ENCODE measurements around the gene COL19A1. TPM values are rescaled to one million over a fixed set of nuclear protein-coding genes. Genes with fewer than 3 reads are reported as not detected.

COL19A1 gene
- total RNA-seq, 1 donor from 2014 or later: under 0.01 TPM

- H3K4me3 ChIP-seq (ENCODE audit: low read depth, low read length): no peak overlapping the region
- no peak for DNase-seq (ENCODE audit: low read depth)
- TF ChIP-seq CTCF (conservative IDR thresholded peaks at IDR 0.05; ENCODE audit: low read depth, low read length): no peak
Observed at GRCh38 chr6:70172252-70172651, 305.9 kb downstream of the COL19A1 start.

GRCh38 chr6:70175770-70176169, 309.4 kb downstream of the COL19A1 start:
- no peak overlapping the region for H3K4me3 ChIP-seq (ENCODE audit: low read depth, low read length)
- TF ChIP-seq CTCF (conservative IDR thresholded peaks at IDR 0.05; ENCODE audit: low read depth, low read length): no peak
- no peak for DNase-seq (ENCODE audit: low read depth)

- H3K4me3 ChIP-seq (ENCODE audit: low read depth, low read length): no peak overlapping the region
- TF ChIP-seq CTCF (conservative IDR thresholded peaks at IDR 0.05; ENCODE audit: low read depth, low read length): no peak
- DNase-seq (ENCODE audit: low read depth): no peak
Observed at GRCh38 chr6:70176842-70177550, 310.6 kb downstream of the COL19A1 start.

- DNase-seq (ENCODE audit: low read depth): no peak
- no peak overlapping the region for H3K4me3 ChIP-seq (ENCODE audit: low read depth, low read length)
- no peak for TF ChIP-seq CTCF (conservative IDR thresholded peaks at IDR 0.05; ENCODE audit: low read depth, low read length)
Observed at GRCh38 chr6:70180183-70180900, 314.0 kb downstream of the COL19A1 start.

- no peak for TF ChIP-seq CTCF (conservative IDR thresholded peaks at IDR 0.05; ENCODE audit: low read depth, low read length)
- DNase-seq (ENCODE audit: low read depth): no peak
- H3K4me3 ChIP-seq (ENCODE audit: low read depth, low read length): no peak overlapping the region
Observed at GRCh38 chr6:70180901-70181599, 314.7 kb downstream of the COL19A1 start.

- DNase-seq (ENCODE audit: low read depth): no peak
- H3K4me3 ChIP-seq (ENCODE audit: low read depth, low read length): no peak overlapping the region
- TF ChIP-seq CTCF (conservative IDR thresholded peaks at IDR 0.05; ENCODE audit: low read depth, low read length): no peak
Observed at GRCh38 chr6:70183538-70183937, 317.2 kb downstream of the COL19A1 start.
